GM12892 (cell line): ENCODE data around the gene MYO16.

Experiments used
- POLR2A ChIP-seq: IDR thresholded peaks from 2 replicates; pipeline ENCODE4 v1.6.1; 2011; ENCODE audit warnings: low read depth, low read length, control low read depth
- POLR2AphosphoS5 ChIP-seq: IDR thresholded peaks from 2 replicates; pipeline ENCODE4 v1.6.1; 2011; ENCODE audit warnings: low read depth, low read length, control low read depth
- TAF1 ChIP-seq: IDR thresholded peaks from 2 replicates; pipeline ENCODE4 v1.6.1; 2011; ENCODE audit warnings: low read depth, mild to moderate bottlenecking, control low read depth, low read length, borderline replicate concordance

DNA sequence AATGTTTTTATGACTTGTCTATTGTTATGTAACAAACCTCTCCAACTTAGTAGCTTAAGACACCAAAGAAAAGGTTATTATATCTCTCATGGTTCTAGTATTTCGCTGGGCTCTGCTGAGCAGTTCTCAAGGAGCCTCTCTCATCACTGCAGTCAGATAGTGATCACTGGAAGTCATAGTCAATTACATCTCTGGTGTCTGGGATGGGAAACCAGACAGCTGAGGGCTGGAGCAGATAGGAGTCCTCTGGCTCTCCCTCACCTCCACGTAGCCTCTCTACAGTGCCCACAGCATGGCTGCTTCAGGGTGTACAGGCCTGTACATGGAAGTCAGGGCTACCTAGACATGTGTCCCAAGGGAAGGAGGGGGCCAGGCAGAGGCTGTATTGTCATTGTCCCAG is 507.5 kb downstream of the MYO16 start:
- no peak for TF ChIP-seq POLR2A
- TF ChIP-seq POLR2AphosphoS5 = no peak
- no peak for TF ChIP-seq TAF1
